OCI-LY1 (cell line): Measurements from ENCODE around the gene MECR.

Experiments used
- H2AFZ ChIP-seq: fragments of 200-600 bp; sonication (generic), shearing (Covaris generic); 2 replicates; pipeline ENCODE4 v1.6.0; 2014; ENCODE audit warnings: antibody characterized with exemption, mild to moderate bottlenecking, low read length
- H3F3A ChIP-seq: fragments of 200-600 bp; sonication (generic), shearing (Covaris generic); 2 replicates; pipeline ENCODE4 v1.6.0; 2014; ENCODE audit warnings: mild to moderate bottlenecking, antibody characterized with exemption, low read length, moderate library complexity; ENCODE audit not compliant: insufficient read depth
- H3K27ac ChIP-seq: fragments of 200-600 bp; sonication (generic); 2 replicates; pipeline ENCODE4 v1.5.1; 2014; ENCODE audit warnings: low read length, mixed run types, mild to moderate bottlenecking, low read depth; ENCODE audit not compliant: poor library complexity, severe bottlenecking
- H3K27me3 ChIP-seq: fragments of 200-600 bp; sonication (generic); 2 replicates; pipeline ENCODE4 v1.6.0; 2014; ENCODE audit warnings: antibody characterized with exemption, mild to moderate bottlenecking, low read length, moderate library complexity; ENCODE audit not compliant: insufficient read depth
- H3K36me3 ChIP-seq: fragments of 200-600 bp; sonication (generic); 2 replicates; pipeline ENCODE4 v1.6.1; 2014; ENCODE audit warnings: mild to moderate bottlenecking, antibody characterized with exemption, low read length, moderate library complexity, mixed read lengths; ENCODE audit not compliant: insufficient read depth
- H3K4me1 ChIP-seq: fragments of 200-600 bp; sonication (generic); 2 replicates; pipeline ENCODE4 v1.5.1; 2014; ENCODE audit warnings: mild to moderate bottlenecking, low read length, moderate library complexity; ENCODE audit not compliant: insufficient read depth, severe bottlenecking
- H3K4me2 ChIP-seq: fragments of 200-600 bp; sonication (generic), shearing (Covaris generic); 2 replicates; pipeline ENCODE4 v1.6.1; 2014; ENCODE audit warnings: low read length
- H3K4me3 ChIP-seq: fragments of 200-600 bp; sonication (generic); 2 replicates; pipeline ENCODE4 v1.5.1; 2014; ENCODE audit warnings: low read length, low read depth, mild to moderate bottlenecking, mixed read lengths; ENCODE audit not compliant: poor library complexity, severe bottlenecking
- H3K79me2 ChIP-seq: fragments of 200-600 bp; shearing (Covaris generic); 2 replicates; pipeline ENCODE4 v1.6.1; 2016; ENCODE audit warnings: mixed run types, low read length, mixed read lengths; ENCODE audit not compliant: insufficient read depth
- H3K9ac ChIP-seq: fragments of 200-600 bp; sonication (generic), shearing (Covaris generic); 2 replicates; pipeline ENCODE4 v1.6.1; 2014; ENCODE audit warnings: mild to moderate bottlenecking, low read length, mixed read lengths
- H3K9me2 ChIP-seq: fragments of 200-600 bp; sonication (generic), shearing (Covaris generic); 2 replicates; pipeline ENCODE4 v1.6.1; 2014; ENCODE audit warnings: low read depth, mild to moderate bottlenecking, low read length, mixed read lengths
- H3K9me3 ChIP-seq: fragments of 200-600 bp; shearing (Covaris generic); 2 replicates; pipeline ENCODE4 v1.6.1; 2014; ENCODE audit warnings: low read length, mixed read lengths
- H4K20me1 ChIP-seq: fragments of 200-600 bp; sonication (generic), shearing (Covaris generic); 2 replicates; pipeline ENCODE4 v1.6.0; 2016; ENCODE audit warnings: mild to moderate bottlenecking, low read length; ENCODE audit not compliant: insufficient read depth
- CTCF ChIP-seq: fragments of 200-600 bp; sonication (generic), shearing (Covaris generic); IDR thresholded peaks from 2 replicates; pipeline ENCODE4 v1.5.1; 2017; ENCODE audit warnings: mild to moderate bottlenecking, antibody characterized with exemption, low read length, moderate library complexity, mixed read lengths
- EZH2 ChIP-seq: fragments of 200-600 bp; sonication (generic), shearing (Covaris generic); IDR thresholded peaks from 2 replicates; pipeline ENCODE4 v1.8.0; 2017; ENCODE audit warnings: borderline replicate concordance, mixed run types, mild to moderate bottlenecking, antibody characterized with exemption, low read length, moderate library complexity, mixed read lengths

The MECR gene

GRCh38 chr1:29245876-29246275 is 15.1 kb upstream of the MECR start:
- no peaks in the 10 kb centered on the region for H3F3A ChIP-seq
- H3K36me3 ChIP-seq: no peaks in the 10 kb centered on the region
- no peak overlapping the region for H2AFZ ChIP-seq
- peak; percentile 54 for TF ChIP-seq CTCF
- no peak for TF ChIP-seq EZH2
- no peaks in the 10 kb centered on the region for H3K9me2 ChIP-seq
- H3K9ac ChIP-seq: no peak overlapping the region
- no peaks in the 10 kb centered on the region for H3K9me3 ChIP-seq
- no peaks in the 10 kb centered on the region for H3K4me1 ChIP-seq
- H3K27ac ChIP-seq: no peak overlapping the region
- H3K79me2 ChIP-seq: no peaks in the 10 kb centered on the region
- H3K4me3 ChIP-seq: no peak overlapping the region
- H4K20me1 ChIP-seq: no peaks in the 10 kb centered on the region
- H3K27me3 ChIP-seq: no peaks in the 10 kb centered on the region
- H3K4me2 ChIP-seq: no peak overlapping the region

DNA sequence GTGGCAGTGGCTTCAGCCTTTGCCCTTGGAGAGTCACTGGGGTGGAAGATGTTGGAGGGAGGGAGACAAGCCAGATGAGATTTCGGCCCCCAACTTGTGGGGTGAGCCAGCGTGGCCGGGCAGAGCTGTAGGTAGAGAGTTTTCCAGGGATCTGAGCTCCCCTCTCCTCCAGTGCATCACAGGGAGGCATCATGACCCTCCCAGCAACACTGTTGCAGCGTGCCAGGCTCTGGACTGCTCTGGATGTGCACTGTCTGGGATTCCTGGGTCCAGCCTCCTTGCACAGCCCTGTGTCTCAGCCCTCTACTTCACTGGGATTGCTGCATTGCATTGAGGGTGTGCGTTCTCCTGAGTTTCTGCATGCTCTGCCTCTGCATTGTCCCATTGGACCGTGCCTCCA is 14.5 kb upstream of the MECR start:
- no peak overlapping the region for H3K27ac ChIP-seq
- no peak overlapping the region for H2AFZ ChIP-seq
- no peak overlapping the region for H3K4me2 ChIP-seq
- no peak overlapping the region for H3K4me3 ChIP-seq
- H3K79me2 ChIP-seq: no peaks in the 10 kb centered on the region
- H3K4me1 ChIP-seq: no peaks in the 10 kb centered on the region
- H3K9me3 ChIP-seq: no peaks in the 10 kb centered on the region
- no peak overlapping the region for H3K9ac ChIP-seq
- H3K9me2 ChIP-seq: no peaks in the 10 kb centered on the region
- no peak for TF ChIP-seq EZH2
- TF ChIP-seq CTCF: no peak
- H3F3A ChIP-seq: no peaks in the 10 kb centered on the region
- H3K36me3 ChIP-seq: no peaks in the 10 kb centered on the region
- H4K20me1 ChIP-seq: no peaks in the 10 kb centered on the region
- H3K27me3 ChIP-seq: no peaks in the 10 kb centered on the region

- Histone ChIP-seq H2AFZ (no peak overlapping the region), H3K27ac (no peak overlapping the region), H3F3A (no peaks in the 10 kb centered on the region), H3K9me3 (no peaks in the 10 kb centered on the region), H3K4me1 (no peaks in the 10 kb centered on the region), H3K36me3 (no peaks in the 10 kb centered on the region), H3K9ac (no peak overlapping the region), H3K27me3 (no peaks in the 10 kb centered on the region), H3K79me2 (no peaks in the 10 kb centered on the region), H3K4me2 (no peak overlapping the region), H3K9me2 (no peaks in the 10 kb centered on the region), H4K20me1 (no peaks in the 10 kb centered on the region), H3K4me3 (no peak overlapping the region)
- no peak for TF ChIP-seq CTCF
- TF ChIP-seq EZH2: no peak
These were observed 13.1 kb upstream of the MECR start for GRCh38 chr1:29243871-29244200.
